ENCODE results near the gene C6orf120.
A peak's percentile ranks its signal among the peaks of the same experiment; 100 is the strongest.

- TF ChIP-seq CTCF (IDR thresholded peaks at IDR 0.05) = no peak
- TF ChIP-seq POLR2AphosphoS5 (IDR thresholded peaks at IDR 0.05; ENCODE audit: low read depth, low read length) = peak; percentile 96
- peak; percentile 93; the same call in 1 of the 2 replicates for TF ChIP-seq SIN3A (IDR thresholded peaks at IDR 0.05; ENCODE audit: borderline replicate concordance, insufficient read depth, low read depth, low read length)
Observed at GRCh38 chr6:169701954-169702839, at the start of gene C6orf120, which contains the start of gene WDR27.

Data from Panc1 (cell line).